Kasumi-1 (cell line): Measurements from ENCODE around the gene TECPR2.
A peak's percentile ranks its signal among the peaks of the same experiment; 100 is the strongest.
"Not testable (repeated sequence)": the region's sequence is repeated elsewhere in the genome, so short reads cannot be mapped to it uniquely, and the experiment has no call there.

Experiments
- DNase-seq, 2 experiments: peaks; one replicate each; lab custom pipeline; 2025; lab: John Stamatoyannopoulos, UW

Gene TECPR2, protein sequence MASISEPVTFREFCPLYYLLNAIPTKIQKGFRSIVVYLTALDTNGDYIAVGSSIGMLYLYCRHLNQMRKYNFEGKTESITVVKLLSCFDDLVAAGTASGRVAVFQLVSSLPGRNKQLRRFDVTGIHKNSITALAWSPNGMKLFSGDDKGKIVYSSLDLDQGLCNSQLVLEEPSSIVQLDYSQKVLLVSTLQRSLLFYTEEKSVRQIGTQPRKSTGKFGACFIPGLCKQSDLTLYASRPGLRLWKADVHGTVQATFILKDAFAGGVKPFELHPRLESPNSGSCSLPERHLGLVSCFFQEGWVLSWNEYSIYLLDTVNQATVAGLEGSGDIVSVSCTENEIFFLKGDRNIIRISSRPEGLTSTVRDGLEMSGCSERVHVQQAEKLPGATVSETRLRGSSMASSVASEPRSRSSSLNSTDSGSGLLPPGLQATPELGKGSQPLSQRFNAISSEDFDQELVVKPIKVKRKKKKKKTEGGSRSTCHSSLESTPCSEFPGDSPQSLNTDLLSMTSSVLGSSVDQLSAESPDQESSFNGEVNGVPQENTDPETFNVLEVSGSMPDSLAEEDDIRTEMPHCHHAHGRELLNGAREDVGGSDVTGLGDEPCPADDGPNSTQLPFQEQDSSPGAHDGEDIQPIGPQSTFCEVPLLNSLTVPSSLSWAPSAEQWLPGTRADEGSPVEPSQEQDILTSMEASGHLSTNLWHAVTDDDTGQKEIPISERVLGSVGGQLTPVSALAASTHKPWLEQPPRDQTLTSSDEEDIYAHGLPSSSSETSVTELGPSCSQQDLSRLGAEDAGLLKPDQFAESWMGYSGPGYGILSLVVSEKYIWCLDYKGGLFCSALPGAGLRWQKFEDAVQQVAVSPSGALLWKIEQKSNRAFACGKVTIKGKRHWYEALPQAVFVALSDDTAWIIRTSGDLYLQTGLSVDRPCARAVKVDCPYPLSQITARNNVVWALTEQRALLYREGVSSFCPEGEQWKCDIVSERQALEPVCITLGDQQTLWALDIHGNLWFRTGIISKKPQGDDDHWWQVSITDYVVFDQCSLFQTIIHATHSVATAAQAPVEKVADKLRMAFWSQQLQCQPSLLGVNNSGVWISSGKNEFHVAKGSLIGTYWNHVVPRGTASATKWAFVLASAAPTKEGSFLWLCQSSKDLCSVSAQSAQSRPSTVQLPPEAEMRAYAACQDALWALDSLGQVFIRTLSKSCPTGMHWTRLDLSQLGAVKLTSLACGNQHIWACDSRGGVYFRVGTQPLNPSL (N-terminal part only)

GRCh38 chr14:102362545-102363181, at the start of gene TECPR2, which contains the start of gene CINP:
Gene TECPR2, plus strand, starts transcription at chr14:102362941. Its CDS starts 13,781 bp downstream, at chr14:102376722.
Gene CINP, minus strand, starts transcription at chr14:102362890. Its CDS starts 39 bp downstream, at chr14:102362851.
- DNase-seq: peak; percentile 91 to 92

DNA sequence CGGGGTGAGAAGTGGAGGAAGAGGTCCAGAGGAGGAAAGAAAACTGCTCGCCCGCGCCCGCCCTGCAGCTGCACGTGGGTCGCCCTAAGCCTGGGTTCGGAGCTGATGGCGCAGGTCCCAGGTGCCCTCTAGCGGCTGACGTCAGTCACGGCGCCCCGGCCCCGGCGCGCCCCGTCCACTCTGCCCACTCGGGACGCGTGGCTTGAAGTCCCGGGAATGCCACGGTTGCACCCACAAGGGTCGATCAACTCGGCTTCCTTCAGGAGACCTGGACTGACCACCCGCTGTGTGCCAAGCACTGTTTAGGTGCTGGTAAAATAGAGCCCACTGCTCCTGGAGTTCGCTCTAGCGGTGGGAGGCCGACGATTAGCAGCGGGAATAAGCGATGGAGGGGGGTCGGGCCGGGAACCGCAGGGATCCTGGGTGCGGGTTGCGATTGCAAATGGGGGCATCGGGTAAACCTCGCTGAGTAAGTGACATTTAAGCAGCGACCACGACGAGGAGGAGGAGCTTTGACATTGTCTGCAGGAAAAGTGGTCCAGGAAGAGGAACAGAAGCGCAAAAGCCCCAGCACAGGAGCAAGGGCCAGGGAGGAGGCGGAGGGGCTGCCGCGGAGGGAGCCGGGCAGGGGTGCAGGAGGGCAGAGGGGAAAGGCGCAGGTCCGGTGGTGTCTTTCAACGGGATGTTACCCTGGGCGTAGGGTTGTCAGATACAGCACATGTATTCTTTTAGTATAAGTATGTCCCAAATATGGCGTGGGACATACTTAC, 48.3 kb upstream of the TECPR2 start:
- DNase-seq: peak; percentile 85 to 87

DNA sequence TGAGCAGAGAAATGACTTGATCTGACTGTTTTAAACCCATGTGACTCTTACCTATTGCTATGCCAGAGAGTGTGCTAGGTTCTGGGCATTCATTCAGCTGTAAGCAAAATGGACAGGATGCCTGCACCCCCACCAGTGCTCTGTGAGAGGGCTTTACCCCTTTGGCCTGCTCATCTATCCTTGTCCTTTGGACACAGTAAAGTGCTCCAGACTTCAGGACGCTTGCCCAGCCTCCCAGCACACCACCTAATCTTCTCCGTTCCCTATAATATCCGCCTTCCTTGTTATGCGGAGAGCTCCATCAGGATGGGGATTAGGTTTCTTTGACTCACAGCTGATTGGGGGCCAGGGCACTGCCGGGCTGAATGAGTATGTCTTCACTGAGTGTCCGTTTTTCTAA, 47.6 kb upstream of the TECPR2 start:
- DNase-seq: no peak

DNA sequence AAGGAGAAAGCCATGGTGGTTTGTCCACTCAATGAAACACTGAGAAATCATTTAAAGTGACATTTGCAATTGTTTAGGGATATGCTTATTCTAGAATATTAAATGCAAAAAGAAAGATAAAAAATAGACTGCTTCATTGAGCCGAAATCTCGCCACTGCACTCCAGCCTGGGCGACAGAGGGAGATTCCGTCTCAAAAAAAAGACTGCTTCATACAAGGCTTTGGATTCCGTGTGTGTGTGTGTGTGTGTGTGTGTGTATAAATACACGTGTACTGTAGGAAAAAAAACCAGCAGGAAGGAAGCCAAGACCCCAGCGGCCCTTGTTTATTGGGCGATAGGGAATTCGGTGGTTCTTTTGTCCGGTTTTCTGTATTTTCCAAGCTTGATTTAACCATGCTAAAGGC, 46.4 kb upstream of the TECPR2 start:
- DNase-seq: peak; percentile 30 to 51

- peak; percentile 85 to 92 for DNase-seq
Measured at GRCh38 chr14:102316743-102317563, 45.8 kb upstream of the TECPR2 start.

DNA sequence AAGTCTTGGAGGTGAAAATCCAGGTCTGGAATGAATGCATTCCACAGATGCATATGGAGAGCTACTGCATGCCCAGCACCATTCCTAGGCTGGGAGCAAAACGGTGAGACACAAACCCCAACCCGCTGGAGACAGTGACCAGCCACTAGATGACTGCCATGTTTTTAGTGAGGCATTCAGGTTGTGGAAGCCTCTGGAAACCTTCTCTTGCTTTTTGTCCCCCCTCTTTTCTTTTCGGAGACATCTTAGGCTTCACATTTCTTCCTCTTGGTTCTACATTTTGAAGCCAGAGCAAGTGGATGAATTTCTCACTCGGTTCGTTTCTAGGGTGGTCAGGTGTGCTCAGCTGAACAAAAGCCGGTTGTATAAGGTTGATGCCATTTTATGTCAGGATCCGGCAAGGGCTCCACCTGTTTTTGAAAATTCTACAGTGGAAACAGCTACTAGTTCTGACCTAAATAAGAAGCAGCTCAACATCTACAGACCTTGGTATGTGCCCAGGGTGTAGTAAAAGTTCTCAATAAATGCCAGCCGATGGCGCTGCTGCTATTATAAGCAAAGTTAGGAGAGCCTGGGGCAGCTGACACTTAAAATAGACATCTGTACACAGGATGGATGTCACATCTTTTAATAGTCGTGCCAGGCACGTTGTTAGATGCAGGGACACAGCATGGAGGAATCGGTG, 45.0 kb upstream of the TECPR2 start:
- DNase-seq: peak; percentile 86 to 90

- no peak for DNase-seq
Measured at GRCh38 chr14:102318781-102319276, 43.9 kb upstream of the TECPR2 start.

- peak; percentile 90 to 91 for DNase-seq
Measured at GRCh38 chr14:102319351-102320032, 43.2 kb upstream of the TECPR2 start, which contains the start of gene ZNF839. Gene ZNF839, plus strand, starts transcription at chr14:102319746. Its CDS starts 20 bp downstream, at chr14:102319766.

DNA sequence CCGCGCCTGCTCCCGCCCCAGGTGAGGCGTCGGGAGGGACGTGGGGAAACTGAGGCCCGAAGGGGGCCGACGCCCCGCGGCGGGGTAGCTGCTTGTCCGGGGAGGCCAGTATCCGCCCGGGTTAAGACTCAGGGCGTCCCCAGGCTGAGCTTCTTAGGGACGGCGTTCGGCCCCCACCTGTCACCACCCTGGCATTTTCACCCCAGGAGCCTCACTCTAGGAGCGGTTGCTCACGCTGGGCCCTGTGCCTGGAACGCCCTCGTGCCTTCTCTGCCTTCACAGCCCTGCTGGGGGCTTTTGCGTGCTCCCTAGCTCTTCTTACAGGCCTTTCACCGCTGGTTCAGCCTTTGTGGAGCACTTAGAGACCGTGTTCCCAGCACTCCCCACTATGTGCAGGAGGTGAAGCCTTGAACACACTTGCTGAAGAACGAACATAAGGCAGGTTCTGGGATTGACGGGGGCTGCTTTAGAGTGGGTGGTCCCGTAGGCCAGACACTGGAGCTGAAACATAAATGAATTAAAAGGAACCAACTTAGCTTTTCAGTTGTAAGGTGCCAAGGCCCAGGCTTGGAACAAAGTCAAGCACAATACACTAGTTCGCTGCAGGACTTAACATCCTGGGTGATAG, 42.6 kb upstream of the TECPR2 start:
- DNase-seq: peak in 1 of 2 experiments; percentile 39

DNA sequence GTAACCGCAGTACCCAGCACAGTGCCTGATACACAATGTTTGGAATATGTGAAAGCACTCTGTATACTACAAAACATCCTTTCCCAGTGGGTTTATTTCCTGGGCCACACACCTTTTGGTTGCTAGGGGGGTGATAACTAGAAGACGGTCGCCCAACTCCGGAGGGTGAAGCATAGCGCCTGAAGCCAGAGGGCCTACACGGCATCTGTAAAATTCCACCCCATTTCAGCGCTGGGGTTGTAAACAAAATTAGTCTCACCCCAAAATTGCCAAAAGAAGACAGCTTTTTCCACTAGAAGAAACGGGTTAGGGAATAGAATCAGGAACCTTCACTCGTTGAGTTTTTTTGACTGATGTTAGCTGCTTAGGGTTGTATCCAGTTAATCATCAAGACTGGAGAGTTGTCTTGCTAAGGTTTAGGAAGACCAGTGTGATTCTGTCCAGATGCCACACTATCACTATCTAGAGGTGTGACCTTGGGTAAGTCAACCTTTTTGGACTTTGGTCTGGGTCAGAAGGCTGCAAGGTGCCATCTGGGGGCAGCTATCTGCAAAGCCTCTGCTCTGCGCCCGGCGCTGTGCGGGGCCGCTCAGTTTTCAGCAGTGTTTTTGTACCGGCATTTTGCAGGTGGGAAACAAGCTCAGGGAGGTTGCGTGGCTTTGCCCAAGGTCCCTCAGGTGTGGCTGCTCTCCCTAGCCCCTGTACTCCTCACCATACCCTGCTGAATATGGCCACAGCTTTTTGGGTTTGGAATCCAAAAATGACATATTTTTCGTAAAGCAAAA, 41.9 kb upstream of the TECPR2 start:
- no peak for DNase-seq

DNA sequence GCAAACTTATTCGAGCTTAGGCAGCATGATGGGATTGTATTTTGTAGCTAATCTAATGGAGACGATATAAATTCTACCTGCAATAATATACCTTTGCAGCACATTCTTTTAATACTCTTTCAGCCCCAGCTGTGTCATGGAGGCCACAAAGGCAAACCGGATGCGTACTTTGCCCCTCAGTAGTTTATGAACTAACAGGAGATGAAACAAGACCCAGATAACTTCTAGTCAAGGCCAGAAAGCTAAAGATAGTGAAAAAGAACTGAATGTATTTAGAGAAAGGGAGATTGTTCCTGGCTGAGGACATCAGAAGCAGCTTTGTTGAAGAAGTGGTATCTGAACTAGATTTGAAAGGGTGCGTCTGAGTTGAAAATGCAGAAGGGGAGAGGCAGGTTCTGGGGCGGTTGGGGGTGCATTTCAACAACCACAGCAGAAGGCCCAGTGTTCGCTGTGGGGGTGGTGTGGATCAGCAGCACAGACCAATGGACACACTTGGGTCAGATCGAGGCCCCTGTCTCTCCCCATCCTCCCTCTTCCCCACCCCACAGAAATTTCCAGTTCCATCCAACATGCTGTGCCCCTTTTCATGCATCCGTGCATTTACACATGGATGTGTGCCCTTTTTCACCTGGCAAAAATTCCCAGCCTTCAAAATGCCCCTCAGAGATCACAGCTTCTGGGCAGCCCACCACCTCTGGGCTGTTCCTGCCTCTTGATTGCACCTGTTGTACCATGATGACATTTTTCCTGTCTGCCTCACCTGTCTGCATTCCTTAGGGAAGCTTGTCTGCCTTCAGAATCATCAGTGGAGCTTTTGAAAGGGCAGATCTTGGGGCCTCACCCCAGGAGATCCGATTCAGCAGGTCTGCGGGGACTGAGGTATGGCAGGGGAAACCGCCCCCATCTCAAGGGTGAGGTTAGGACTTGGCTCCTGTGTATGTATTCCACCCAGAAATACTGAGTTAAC, 41.0 kb upstream of the TECPR2 start:
- no peak for DNase-seq

- peak; percentile 75 to 81 for DNase-seq
Measured at GRCh38 chr14:102323102-102323501, 39.6 kb upstream of the TECPR2 start.

DNA sequence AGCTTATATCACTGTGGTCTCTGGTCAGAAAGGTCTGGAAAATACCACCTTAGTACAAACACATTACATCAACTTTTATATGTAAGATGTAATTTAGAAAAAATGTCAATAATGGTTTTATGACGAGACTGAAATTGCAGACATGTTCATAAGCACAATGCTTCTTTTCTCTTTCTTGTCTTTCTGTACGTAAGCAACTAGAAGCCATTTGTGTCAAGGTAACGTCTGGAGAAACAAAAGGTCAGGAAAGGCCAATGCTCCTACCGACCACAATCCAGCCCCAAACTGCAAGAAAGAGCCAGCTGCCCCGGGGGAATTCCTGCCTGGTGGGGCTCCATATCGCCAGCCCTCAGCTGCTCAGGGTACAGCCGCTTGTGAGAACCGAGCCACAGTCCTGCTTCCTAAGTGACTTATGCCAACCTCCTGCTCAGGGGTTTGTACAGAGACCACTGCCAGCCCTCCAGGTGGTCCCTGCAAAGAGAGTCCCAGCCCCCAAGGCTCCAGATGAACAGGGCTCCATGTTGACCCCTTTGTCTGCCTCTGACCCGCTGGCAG, 36.9 kb upstream of the TECPR2 start:
- DNase-seq: no peak

- DNase-seq: no peak
Measured at GRCh38 chr14:102326583-102326982, 36.2 kb upstream of the TECPR2 start.

DNA sequence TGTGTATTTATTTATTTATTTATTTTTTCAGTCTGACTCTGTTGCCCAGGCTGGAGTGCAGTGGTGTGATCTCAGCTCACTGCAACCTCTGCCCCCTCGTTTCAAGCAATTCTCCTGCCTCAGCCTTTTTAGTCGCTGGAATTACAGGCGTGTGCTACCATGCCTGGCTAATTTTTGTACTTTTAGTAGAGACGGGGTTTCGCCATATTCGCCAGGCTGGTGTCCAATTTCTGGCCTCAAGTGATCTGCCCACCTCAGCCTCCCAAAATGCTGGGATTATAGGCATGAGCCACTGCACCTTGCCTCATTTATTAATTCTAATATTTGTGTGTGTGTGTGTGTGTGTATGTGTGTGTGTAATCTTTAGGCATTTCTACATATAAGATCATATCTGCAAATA, 33.4 kb upstream of the TECPR2 start:
- not testable (repeated sequence) for DNase-seq
